NOMO-1 (cell line): ENCODE measurements around the gene DNAJC11.

Source experiments
- DNase-seq, 2 experiments: peaks; one replicate each; lab custom pipeline; 2025; ENCODE audit not compliant: unreplicated experiment in 2 of 2; lab: John Stamatoyannopoulos, UW

Gene DNAJC11, protein sequence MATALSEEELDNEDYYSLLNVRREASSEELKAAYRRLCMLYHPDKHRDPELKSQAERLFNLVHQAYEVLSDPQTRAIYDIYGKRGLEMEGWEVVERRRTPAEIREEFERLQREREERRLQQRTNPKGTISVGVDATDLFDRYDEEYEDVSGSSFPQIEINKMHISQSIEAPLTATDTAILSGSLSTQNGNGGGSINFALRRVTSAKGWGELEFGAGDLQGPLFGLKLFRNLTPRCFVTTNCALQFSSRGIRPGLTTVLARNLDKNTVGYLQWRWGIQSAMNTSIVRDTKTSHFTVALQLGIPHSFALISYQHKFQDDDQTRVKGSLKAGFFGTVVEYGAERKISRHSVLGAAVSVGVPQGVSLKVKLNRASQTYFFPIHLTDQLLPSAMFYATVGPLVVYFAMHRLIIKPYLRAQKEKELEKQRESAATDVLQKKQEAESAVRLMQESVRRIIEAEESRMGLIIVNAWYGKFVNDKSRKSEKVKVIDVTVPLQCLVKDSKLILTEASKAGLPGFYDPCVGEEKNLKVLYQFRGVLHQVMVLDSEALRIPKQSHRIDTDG

GRCh38 chr1:6701437-6702153 is at the start of gene DNAJC11:
Gene DNAJC11 (minus strand): TSS chr1:6701816. CDS start chr1:6701800, 16 bp downstream.
- peak; percentile 82 to 91 for DNase-seq

DNA sequence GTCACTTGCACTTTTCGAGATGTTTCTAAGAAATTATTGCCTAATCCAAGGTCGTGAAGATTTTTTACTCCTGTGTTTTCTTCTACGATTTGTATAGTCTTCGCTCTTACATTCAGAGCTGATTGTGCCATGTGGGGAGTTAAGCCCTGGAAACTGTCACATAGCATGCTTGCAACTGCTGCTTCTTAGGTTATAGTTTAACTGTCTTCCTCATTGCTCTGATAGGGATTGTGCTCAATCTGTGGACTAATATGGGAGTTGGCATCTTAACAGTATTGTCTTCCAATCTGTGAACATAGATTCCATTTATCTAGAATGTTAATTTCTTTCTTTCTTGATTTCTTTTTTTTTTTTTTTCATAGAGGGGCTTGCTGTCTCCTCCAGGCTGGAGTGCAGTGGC is 48.9 kb upstream of the DNAJC11 start:
- DNase-seq, result no peak

DNA sequence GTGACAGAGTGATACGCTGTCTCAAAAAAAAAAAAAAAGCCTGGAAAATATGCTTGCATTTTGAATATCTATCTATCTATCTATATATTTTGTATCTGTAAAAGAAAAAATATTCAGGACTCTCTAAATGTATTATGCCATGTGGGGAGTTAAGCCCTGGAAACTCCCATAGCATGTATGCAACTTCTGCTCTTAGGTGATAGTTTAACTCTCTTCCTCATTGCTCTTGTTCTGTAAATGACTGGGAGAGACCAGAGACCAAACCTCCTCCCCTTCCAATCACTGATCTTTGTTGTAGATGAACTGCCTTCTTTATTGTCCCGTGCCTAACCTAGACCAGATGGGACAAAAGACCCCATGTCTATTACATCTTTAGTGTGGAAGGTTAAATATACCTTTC is 46.1 kb upstream of the DNAJC11 start:
- DNase-seq, result no peak

DNA sequence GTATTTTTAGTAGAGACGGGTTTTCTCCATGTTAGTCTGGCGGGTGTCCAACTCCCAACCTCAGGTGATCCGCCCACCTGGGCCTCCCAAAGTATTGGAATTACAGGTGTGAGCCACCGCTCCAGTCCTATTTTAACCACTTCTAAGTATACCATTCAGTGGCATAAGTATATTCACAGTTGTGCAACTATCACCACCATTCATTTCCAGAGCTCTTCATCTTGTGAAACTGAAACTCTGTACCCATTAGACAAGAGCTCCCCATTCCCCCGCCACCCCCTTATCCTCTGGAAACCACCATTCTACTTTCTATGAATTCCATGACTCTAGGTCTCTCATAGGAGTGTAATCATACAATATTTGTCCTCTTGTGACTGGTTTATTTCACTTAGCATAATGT is 43.5 kb upstream of the DNAJC11 start:
- DNase-seq, result peak in 1 of 2 experiments; percentile 12

- peak; percentile 83 to 88 for DNase-seq
Observed at GRCh38 chr1:6743189-6744101, 41.8 kb upstream of the DNAJC11 start.

GRCh38 chr1:6742676-6743188 is 41.1 kb upstream of the DNAJC11 start:
- DNase-seq, result peak; percentile 15 to 24

GRCh38 chr1:6738987-6739676 is 37.5 kb upstream of the DNAJC11 start:
- DNase-seq, result no peak

DNA sequence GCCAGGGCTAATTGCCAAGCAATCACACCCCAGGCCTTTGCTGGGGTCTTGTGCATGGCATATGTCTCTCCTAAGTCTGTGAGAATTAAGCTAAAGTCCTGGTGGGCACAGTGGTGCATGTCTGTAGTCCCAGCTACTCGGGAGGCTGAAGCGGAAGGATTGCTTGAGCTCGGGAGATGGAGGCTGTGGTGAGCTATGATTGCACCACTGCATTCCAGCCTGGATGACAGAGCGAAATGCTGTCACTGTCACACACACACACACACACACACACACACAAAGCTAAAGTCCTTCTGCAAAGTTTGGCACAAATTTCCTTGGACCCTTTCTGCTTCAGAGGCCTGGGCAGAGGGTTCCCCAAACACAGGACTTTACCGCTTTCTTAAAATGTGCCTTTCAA is 31.3 kb upstream of the DNAJC11 start:
- DNase-seq, result no peak

- DNase-seq, result no peak
Observed at GRCh38 chr1:6731905-6732304, 30.3 kb upstream of the DNAJC11 start.

- DNase-seq, result no peak
Observed at GRCh38 chr1:6730880-6731279, 29.3 kb upstream of the DNAJC11 start.

- DNase-seq, result no peak
Observed at GRCh38 chr1:6730473-6730872, 28.9 kb upstream of the DNAJC11 start.

- peak; percentile 22 to 63 for DNase-seq
Observed at GRCh38 chr1:6727535-6727934, 25.9 kb upstream of the DNAJC11 start.

GRCh38 chr1:6726253-6726652 is 24.6 kb upstream of the DNAJC11 start:
- no peak for DNase-seq

DNA sequence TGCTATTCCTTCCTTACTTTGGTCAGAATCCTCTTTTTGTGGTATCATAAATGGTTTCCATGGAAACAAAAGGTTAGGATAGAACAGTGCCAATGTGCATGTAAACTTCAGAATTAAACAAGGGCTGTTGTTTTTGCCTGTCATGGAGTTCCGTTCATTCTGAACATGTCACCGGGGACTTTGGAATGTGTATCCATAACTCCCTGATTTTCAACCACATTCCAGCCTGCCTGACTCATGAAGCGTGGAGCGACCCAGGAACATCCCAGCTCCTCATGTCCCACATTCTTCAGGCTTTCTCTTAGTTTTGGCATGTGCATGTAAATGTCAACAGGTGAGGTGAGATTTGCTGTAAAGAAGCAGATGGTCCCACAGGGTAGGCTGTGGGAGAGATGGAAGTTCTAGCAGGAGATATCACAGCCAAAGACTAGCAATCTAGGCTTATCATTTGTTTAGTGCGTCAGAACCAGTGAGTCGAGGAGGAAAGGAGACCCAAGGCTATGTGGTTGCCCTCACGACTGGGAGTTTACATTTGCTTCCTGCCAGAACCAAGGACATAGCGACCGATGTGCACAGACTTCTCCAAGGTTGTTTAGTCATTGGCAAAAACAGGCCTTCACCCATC is 23.0 kb upstream of the DNAJC11 start:
- DNase-seq, result no peak

GRCh38 chr1:6723621-6724428 is 22.2 kb upstream of the DNAJC11 start:
- DNase-seq, result no peak

- DNase-seq, result no peak
Observed at GRCh38 chr1:6711174-6711573, 9.6 kb upstream of the DNAJC11 start.

DNA sequence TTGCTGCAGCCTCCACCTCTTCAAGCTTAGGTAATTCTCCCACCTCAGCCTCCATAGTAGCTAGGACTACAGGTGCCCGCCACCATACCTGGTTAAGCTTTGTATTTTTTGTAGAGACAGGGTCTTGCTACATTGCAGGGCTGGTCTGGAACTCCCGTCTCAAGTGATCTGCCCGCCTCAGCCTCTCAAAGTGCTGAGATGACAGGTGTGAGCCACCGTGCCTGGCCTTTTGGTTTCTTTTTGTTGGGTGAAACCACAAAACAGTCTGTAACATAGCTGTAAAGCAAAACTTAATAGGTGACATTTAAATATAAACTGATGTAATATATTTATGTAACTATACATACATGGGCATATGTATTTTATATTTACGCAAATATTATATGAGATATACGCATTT is 3.1 kb upstream of the DNAJC11 start:
- no peak for DNase-seq

- no peak for DNase-seq
Observed at GRCh38 chr1:6703016-6703415, 1.4 kb upstream of the DNAJC11 start.
